Natural killer cell treated with Interleukin-12 subunit alpha and Interleukin-12 subunit beta and Interleukin-15 and Interleukin-18, amount 100 ng/mL, for 72 hours (primary cell): ENCODE data around the gene PFKFB2. TPM values are rescaled to one million over a fixed set of nuclear protein-coding genes. Genes with fewer than 3 reads are reported as not detected.

ENCODE experiments used
- ATAC-seq, 2 donors: fragments of 150-1000 bp; cut with Tn5 transposase in 1 of 2; sonication (Bioruptor Pico), chemical (Tn5 transposase) in 1 of 2; 2 replicates each; pipeline ENCODE4 v1.10.0; 2021
- DNase-seq: peaks from one replicate; pipeline ENCODE4 v3.0.0; 2022; ENCODE audit warnings: low spot score
- H3K27ac Mint-ChIP-seq, 2 donors: 1 replicate in 1 of 2; 2 replicates in 1 of 2; pipeline ENCODE4 v1.8.0; 2022; ENCODE audit warnings: mixed read lengths in 2 of 2, mild to moderate bottlenecking in 1 of 2, moderate library complexity in 1 of 2
- H3K27me3 Mint-ChIP-seq, 2 donors: 1 replicate in 1 of 2; 2 replicates in 1 of 2; pipeline ENCODE4 v1.8.0; 2022; ENCODE audit warnings: mixed read lengths in 2 of 2
- H3K36me3 Mint-ChIP-seq: one replicate; pipeline ENCODE4 v1.8.0; 2022; ENCODE audit warnings: mixed read lengths
- H3K4me1 Mint-ChIP-seq, 2 donors: 1 replicate in 1 of 2; 2 replicates in 1 of 2; pipeline ENCODE4 v1.8.0; 2022; ENCODE audit warnings: low read depth in 2 of 2, mixed read lengths in 2 of 2, mild to moderate bottlenecking in 1 of 2
- H3K4me3 Mint-ChIP-seq: one replicate; pipeline ENCODE4 v1.8.0; 2022; ENCODE audit warnings: mixed read lengths
- H3K9me3 Mint-ChIP-seq: 2 replicates; pipeline ENCODE4 v1.8.0; 2022; ENCODE audit warnings: mixed read lengths
- total RNA-seq, 2 donors: library from RNA; stranded (reverse); gene quantifications; one replicate each; pipeline ENCODE4 v1.2.3, GENCODE V29; 2022

PFKFB2 gene
- total RNA-seq, 2 donors from 2014 or later: 1.3 to 2.7 TPM

DNA sequence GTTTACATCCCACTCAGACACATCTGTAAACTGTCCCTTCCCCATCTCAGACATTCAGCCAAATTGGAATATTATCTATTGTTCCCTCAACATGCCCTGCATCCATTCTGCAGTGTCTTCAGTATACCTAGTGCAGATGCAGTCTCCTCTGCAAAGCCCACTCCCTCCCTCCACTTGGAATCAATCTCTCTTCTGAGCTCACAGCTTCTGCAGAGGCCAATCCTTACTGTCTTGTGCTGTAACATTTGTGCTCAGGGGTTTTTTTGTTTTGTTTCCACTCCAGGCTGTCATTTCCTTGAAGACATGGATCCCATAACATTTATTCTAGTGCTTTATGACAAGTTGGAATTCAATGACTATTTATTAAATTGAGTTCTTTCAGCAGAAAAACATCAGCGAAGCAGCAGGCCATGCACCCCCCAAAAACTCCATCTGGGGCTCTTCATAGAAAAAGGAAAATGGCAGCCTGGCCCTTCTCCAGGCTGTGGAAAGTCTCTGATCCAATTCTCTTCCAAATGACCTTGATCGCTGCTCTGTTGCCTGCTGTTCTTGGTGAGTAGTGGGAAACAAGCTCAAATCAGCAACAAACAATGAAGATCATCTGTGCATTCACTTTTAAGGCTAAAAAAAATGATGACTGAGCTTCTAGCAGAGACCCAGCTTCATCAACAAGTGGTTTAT is 59.7 kb downstream of the PFKFB2 start:
- no peak for DNase-seq
- Mint-ChIP-seq H3K9me3 (no peaks in the 10 kb centered on the region), H3K36me3 (no peaks in the 10 kb centered on the region), H3K4me1 (no peaks in the 10 kb centered on the region), H3K27me3 (peaks cover 24 to 45% of the 10 kb centered on the region in 2 donors), H3K27ac (no peak overlapping the region), H3K4me3 (no peak overlapping the region)
- no peak for ATAC-seq

DNA sequence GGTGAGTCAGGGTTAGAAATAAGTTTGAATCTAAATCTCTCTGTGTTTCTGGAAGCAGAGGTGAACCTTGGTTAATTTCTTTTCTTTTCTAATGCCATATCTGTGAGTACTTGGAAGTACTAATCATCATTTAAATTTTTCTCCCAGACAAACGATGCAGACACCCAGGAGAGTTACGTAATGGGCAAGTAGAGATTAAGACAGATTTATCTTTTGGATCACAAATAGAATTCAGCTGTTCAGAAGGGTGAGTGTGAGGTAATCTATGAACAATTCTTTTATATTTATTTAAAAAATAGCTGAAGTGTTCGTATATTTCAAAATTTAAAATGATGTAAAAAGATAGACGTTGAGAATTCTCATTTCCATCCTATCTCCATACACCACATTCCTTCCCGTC is 62.2 kb downstream of the PFKFB2 start:
- DNase-seq (no peak), ATAC-seq (no peak)
- Mint-ChIP-seq H3K4me1 (no peaks in the 10 kb centered on the region), H3K36me3 (no peaks in the 10 kb centered on the region), H3K9me3 (no peaks in the 10 kb centered on the region), H3K27ac (no peak overlapping the region), H3K27me3 (peaks cover 12 to 38% of the 10 kb centered on the region in 2 donors), H3K4me3 (no peak overlapping the region)

DNA sequence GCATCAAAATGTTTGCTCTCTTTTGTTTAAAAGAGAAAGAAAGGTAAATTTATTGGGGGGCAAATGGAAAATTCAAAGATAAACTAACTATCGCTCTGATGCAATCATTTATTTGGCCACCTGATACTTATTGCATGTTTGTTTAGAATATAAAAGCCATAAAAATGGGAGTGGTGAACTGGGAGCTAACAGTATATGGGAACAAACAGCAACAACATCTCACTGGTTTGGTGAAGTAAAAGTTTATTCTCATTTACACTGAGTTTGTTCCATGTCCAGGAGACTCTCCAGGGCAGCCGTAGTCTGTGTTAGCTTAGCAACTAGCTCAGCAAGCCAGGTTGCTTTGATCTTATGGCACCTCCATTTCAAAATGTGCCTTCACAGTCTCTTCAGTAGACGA is 71.3 kb downstream of the PFKFB2 start:
- peaks cover 12% of the 10 kb centered on the region for H3K9me3 Mint-ChIP-seq

DNA sequence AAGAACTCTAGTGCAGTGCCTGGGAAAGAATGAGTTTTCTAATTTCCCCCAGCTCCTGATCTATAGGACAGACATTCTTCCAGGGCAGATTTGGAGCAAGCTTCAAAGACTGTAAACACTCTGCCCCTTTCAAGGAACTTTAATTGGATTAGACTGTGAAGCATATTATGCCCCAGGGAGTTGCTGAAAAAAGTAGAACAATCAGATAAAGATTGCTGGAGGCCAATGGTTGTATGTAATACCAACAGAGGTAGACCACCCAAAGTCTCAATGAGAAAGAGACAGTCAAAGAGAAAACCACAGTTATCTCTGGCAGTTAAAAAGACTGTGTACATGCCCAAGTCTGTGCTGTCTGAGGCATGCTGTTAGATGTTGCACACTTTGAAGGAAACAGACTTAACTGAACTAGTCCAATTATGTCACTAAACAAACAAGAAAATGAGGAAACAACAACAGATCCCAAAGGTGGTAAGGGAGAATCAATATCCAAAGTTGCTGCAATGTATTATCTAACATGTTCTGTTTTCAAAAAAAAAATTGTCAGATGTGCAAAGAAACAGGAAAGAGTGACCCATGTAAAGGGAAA is 75.4 kb downstream of the PFKFB2 start:
- ATAC-seq (no peak), DNase-seq (no peak)
- Mint-ChIP-seq H3K27ac (no peak overlapping the region), H3K4me3 (no peak overlapping the region), H3K9me3 (peaks cover 13% of the 10 kb centered on the region), H3K27me3 (peaks cover 22 to 49% of the 10 kb centered on the region in 2 donors), H3K36me3 (peaks cover 25% of the 10 kb centered on the region), H3K4me1 (no peaks in the 10 kb centered on the region)

More for the DNA sequence above, 71.3 kb downstream of the PFKFB2 start:
- Mint-ChIP-seq H3K36me3 (peaks cover 19% of the 10 kb centered on the region), H3K27me3 (peaks cover 22 to 57% of the 10 kb centered on the region in 2 donors), H3K4me3 (no peak overlapping the region), H3K27ac (no peak overlapping the region), H3K4me1 (no peaks in the 10 kb centered on the region)
- no peak for DNase-seq
- ATAC-seq: no peak

DNA sequence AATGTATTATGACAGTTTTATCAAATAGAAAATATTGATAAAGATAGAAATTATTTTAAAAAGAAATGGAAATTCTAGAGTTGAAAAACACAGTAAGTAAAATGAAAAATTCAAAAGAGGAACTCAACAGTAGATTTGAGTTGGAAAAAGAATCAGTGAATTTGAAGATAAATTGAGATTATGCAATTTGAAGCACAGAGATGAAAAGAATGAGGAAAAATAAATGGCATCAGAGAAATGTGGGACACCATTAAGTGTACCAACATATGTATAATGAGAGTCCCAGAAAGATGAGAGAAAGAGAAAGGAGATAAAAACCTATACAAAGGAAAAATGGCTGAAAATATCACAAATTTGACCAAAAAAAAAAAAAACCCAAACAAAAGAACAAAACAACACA is 76.0 kb downstream of the PFKFB2 start:
- Mint-ChIP-seq H3K27me3 (peaks cover 22 to 42% of the 10 kb centered on the region in 2 donors), H3K9me3 (peaks cover 13% of the 10 kb centered on the region), H3K27ac (no peak overlapping the region), H3K4me1 (no peaks in the 10 kb centered on the region), H3K36me3 (peaks cover 25% of the 10 kb centered on the region), H3K4me3 (no peak overlapping the region)
- ATAC-seq: no peak
- DNase-seq: no peak

Other genes with a start within 250 kb of the PFKFB2 start
- gene IL20, start 187.7 kb upstream of the PFKFB2 start, total RNA-seq: not detected
- not detected for gene IL24, start 155.8 kb upstream of the PFKFB2 start, total RNA-seq
- gene FCMR, start 131.3 kb upstream of the PFKFB2 start, total RNA-seq: 1 to 10 TPM; 4.1 to 6.8 TPM
- gene PIGR, start 106.8 kb upstream of the PFKFB2 start, total RNA-seq: under 1 TPM in 1 of 2 donors, not detected in 1; 0.08 TPM
- not detected for gene FCAMR, start 82.8 kb upstream of the PFKFB2 start, total RNA-seq
- gene C1orf116, start 20.5 kb upstream of the PFKFB2 start, total RNA-seq: not detected
- gene YOD1, start 2.1 kb upstream of the PFKFB2 start, total RNA-seq: 10 to 100 TPM in 1 of 2 donors, 1 to 10 TPM in 1; 8.1 to 10.5 TPM
- under 1 TPM in 1 of 2 donors, not detected in 1; 0.38 TPM for gene C4BPB, start 35.6 kb downstream of the PFKFB2 start, total RNA-seq
- not detected for gene C4BPA, start 51.0 kb downstream of the PFKFB2 start, total RNA-seq